ENCODE measurements around the gene ATOSB.
"Not testable (repeated sequence)": the region's sequence is repeated elsewhere in the genome, so short reads cannot be mapped to it uniquely, and the experiment has no call there.

The ATOSB gene

GRCh38 chr9:35158501-35159280 is 43.0 kb upstream of the ATOSB start:
- Histone ChIP-seq H3K27me3 (ENCODE audit: insufficient read depth, low read length, poor library complexity) (no peaks in the 10 kb centered on the region), H4K8ac (ENCODE audit: low read depth, low read length) (no peak overlapping the region), H3K56ac (ENCODE audit: low read length) (no peak overlapping the region), H3K9ac (ENCODE audit: low read length) (no peak overlapping the region), H3K4me1 (ENCODE audit: control insufficient read depth, low read depth, low read length) (no peaks in the 10 kb centered on the region), H2BK120ac (ENCODE audit: low read depth, low read length) (no peak overlapping the region), H3K23ac (ENCODE audit: low read length) (no peak overlapping the region), H3K36me3 (ENCODE audit: control insufficient read depth, insufficient read depth, low read length) (no peaks in the 10 kb centered on the region), H4K5ac (ENCODE audit: low read length) (no peak overlapping the region), H2AK5ac (ENCODE audit: low read length) (no peak overlapping the region), H3K27ac (ENCODE audit: low read depth, low read length) (no peak overlapping the region), H3K79me2 (ENCODE audit: control insufficient read depth, insufficient read depth, low read length) (peaks cover 2% of the 10 kb centered on the region), H3K4ac (ENCODE audit: low read depth, low read length) (no peak overlapping the region), H3K79me1 (ENCODE audit: low read length) (no peaks in the 10 kb centered on the region), H3K18ac (ENCODE audit: low read length) (no peak overlapping the region), H2BK15ac (replicated peaks; ENCODE audit: low read depth) (no peak overlapping the region), H2BK5ac (ENCODE audit: low read length) (no peak overlapping the region), H3K4me3 (ENCODE audit: low read length) (no peak overlapping the region), H3K4me2 (ENCODE audit: low read length) (no peak overlapping the region)
- WGBS (ENCODE audit: extremely low coverage, insufficient coverage, low lambda C conversion rate): no CpG with 5 or more reads among the region's 10 CpGs
- DNase-seq: no peak

GRCh38 chr9:35157836-35158235 is 42.2 kb upstream of the ATOSB start:
- not testable (repeated sequence) for H3K36me3 ChIP-seq (ENCODE audit: control insufficient read depth, insufficient read depth, low read length); H3K4me1 ChIP-seq (ENCODE audit: control insufficient read depth, low read depth, low read length); H3K56ac ChIP-seq (ENCODE audit: low read length); DNase-seq; H3K18ac ChIP-seq (ENCODE audit: low read length); H3K4me2 ChIP-seq (ENCODE audit: low read length); H3K27ac ChIP-seq (ENCODE audit: low read depth, low read length); H3K27me3 ChIP-seq (ENCODE audit: insufficient read depth, low read length, poor library complexity); H3K9ac ChIP-seq (ENCODE audit: low read length); H2AK5ac ChIP-seq (ENCODE audit: low read length); H2BK15ac ChIP-seq (replicated peaks; ENCODE audit: low read depth); H2BK5ac ChIP-seq (ENCODE audit: low read length); H2BK120ac ChIP-seq (ENCODE audit: low read depth, low read length); H3K79me2 ChIP-seq (ENCODE audit: control insufficient read depth, insufficient read depth, low read length); H4K8ac ChIP-seq (ENCODE audit: low read depth, low read length); H3K23ac ChIP-seq (ENCODE audit: low read length); H3K4ac ChIP-seq (ENCODE audit: low read depth, low read length); H3K79me1 ChIP-seq (ENCODE audit: low read length); H4K5ac ChIP-seq (ENCODE audit: low read length); H3K4me3 ChIP-seq (ENCODE audit: low read length)
- WGBS (ENCODE audit: extremely low coverage, insufficient coverage, low lambda C conversion rate): no CpG with 5 or more reads among the region's 6 CpGs

GRCh38 chr9:35156781-35157180 is 41.1 kb upstream of the ATOSB start:
- H3K79me2 ChIP-seq (ENCODE audit: control insufficient read depth, insufficient read depth, low read length): no peaks in the 10 kb centered on the region
- no peaks in the 10 kb centered on the region for H3K79me1 ChIP-seq (ENCODE audit: low read length)
- no peak overlapping the region for H4K5ac ChIP-seq (ENCODE audit: low read length)
- H3K23ac ChIP-seq (ENCODE audit: low read length): no peak overlapping the region
- no peak overlapping the region for H3K9ac ChIP-seq (ENCODE audit: low read length)
- no peak overlapping the region for H2BK120ac ChIP-seq (ENCODE audit: low read depth, low read length)
- no peaks in the 10 kb centered on the region for H3K4me1 ChIP-seq (ENCODE audit: control insufficient read depth, low read depth, low read length)
- no peak overlapping the region for H3K4me3 ChIP-seq (ENCODE audit: low read length)
- DNase-seq: no peak
- no peak overlapping the region for H2BK5ac ChIP-seq (ENCODE audit: low read length)
- no peak overlapping the region for H2BK15ac ChIP-seq (replicated peaks; ENCODE audit: low read depth)
- no peak overlapping the region for H3K4me2 ChIP-seq (ENCODE audit: low read length)
- H2AK5ac ChIP-seq (ENCODE audit: low read length): no peak overlapping the region
- H3K36me3 ChIP-seq (ENCODE audit: control insufficient read depth, insufficient read depth, low read length): no peaks in the 10 kb centered on the region
- H3K27ac ChIP-seq (ENCODE audit: low read depth, low read length): no peak overlapping the region
- no peak overlapping the region for H3K4ac ChIP-seq (ENCODE audit: low read depth, low read length)
- H3K56ac ChIP-seq (ENCODE audit: low read length): no peak overlapping the region
- H3K18ac ChIP-seq (ENCODE audit: low read length): no peak overlapping the region
- H3K27me3 ChIP-seq (ENCODE audit: insufficient read depth, low read length, poor library complexity): no peaks in the 10 kb centered on the region
- H4K8ac ChIP-seq (ENCODE audit: low read depth, low read length): no peak overlapping the region

GRCh38 chr9:35152926-35153325 is 37.3 kb upstream of the ATOSB start:
- no peaks in the 10 kb centered on the region for H3K27me3 ChIP-seq (ENCODE audit: insufficient read depth, low read length, poor library complexity)
- H4K8ac ChIP-seq (ENCODE audit: low read depth, low read length): no peak overlapping the region
- H2BK15ac ChIP-seq (replicated peaks; ENCODE audit: low read depth): no peak overlapping the region
- no peaks in the 10 kb centered on the region for H3K4me1 ChIP-seq (ENCODE audit: control insufficient read depth, low read depth, low read length)
- H2AK5ac ChIP-seq (ENCODE audit: low read length): no peak overlapping the region
- H2BK5ac ChIP-seq (ENCODE audit: low read length): no peak overlapping the region
- no peak overlapping the region for H3K18ac ChIP-seq (ENCODE audit: low read length)
- no peak overlapping the region for H3K23ac ChIP-seq (ENCODE audit: low read length)
- no peak overlapping the region for H3K4me2 ChIP-seq (ENCODE audit: low read length)
- H3K9ac ChIP-seq (ENCODE audit: low read length): no peak overlapping the region
- no peaks in the 10 kb centered on the region for H3K79me2 ChIP-seq (ENCODE audit: control insufficient read depth, insufficient read depth, low read length)
- no peak for DNase-seq
- no peak overlapping the region for H2BK120ac ChIP-seq (ENCODE audit: low read depth, low read length)
- no CpG with 5 or more reads among the region's 9 CpGs for WGBS (ENCODE audit: extremely low coverage, insufficient coverage, low lambda C conversion rate)
- no peak overlapping the region for H3K27ac ChIP-seq (ENCODE audit: low read depth, low read length)
- H3K4ac ChIP-seq (ENCODE audit: low read depth, low read length): no peak overlapping the region
- no peaks in the 10 kb centered on the region for H3K79me1 ChIP-seq (ENCODE audit: low read length)
- H3K4me3 ChIP-seq (ENCODE audit: low read length): no peak overlapping the region
- H3K36me3 ChIP-seq (ENCODE audit: control insufficient read depth, insufficient read depth, low read length): no peaks in the 10 kb centered on the region
- no peak overlapping the region for H4K5ac ChIP-seq (ENCODE audit: low read length)
- no peak overlapping the region for H3K56ac ChIP-seq (ENCODE audit: low read length)

- not testable (repeated sequence) for H3K4me1 ChIP-seq (ENCODE audit: control insufficient read depth, low read depth, low read length); H3K56ac ChIP-seq (ENCODE audit: low read length); H3K18ac ChIP-seq (ENCODE audit: low read length); H4K8ac ChIP-seq (ENCODE audit: low read depth, low read length); H2AK5ac ChIP-seq (ENCODE audit: low read length); H3K27me3 ChIP-seq (ENCODE audit: insufficient read depth, low read length, poor library complexity); H3K23ac ChIP-seq (ENCODE audit: low read length); H3K4me3 ChIP-seq (ENCODE audit: low read length); H3K79me2 ChIP-seq (ENCODE audit: control insufficient read depth, insufficient read depth, low read length); H3K4me2 ChIP-seq (ENCODE audit: low read length); H3K4ac ChIP-seq (ENCODE audit: low read depth, low read length); H2BK120ac ChIP-seq (ENCODE audit: low read depth, low read length); H3K9ac ChIP-seq (ENCODE audit: low read length); DNase-seq; H3K27ac ChIP-seq (ENCODE audit: low read depth, low read length); H2BK15ac ChIP-seq (replicated peaks; ENCODE audit: low read depth); H2BK5ac ChIP-seq (ENCODE audit: low read length); H4K5ac ChIP-seq (ENCODE audit: low read length); H3K79me1 ChIP-seq (ENCODE audit: low read length); H3K36me3 ChIP-seq (ENCODE audit: control insufficient read depth, insufficient read depth, low read length)
- no CpG with 5 or more reads among the region's 5 CpGs for WGBS (ENCODE audit: extremely low coverage, insufficient coverage, low lambda C conversion rate)
Measured at GRCh38 chr9:35147941-35148563, 32.4 kb upstream of the ATOSB start.

GRCh38 chr9:35142037-35142436 is 26.4 kb upstream of the ATOSB start:
- H2AK5ac ChIP-seq (ENCODE audit: low read length): no peak overlapping the region
- no peak overlapping the region for H3K56ac ChIP-seq (ENCODE audit: low read length)
- no CpG with 5 or more reads among the region's 5 CpGs for WGBS (ENCODE audit: extremely low coverage, insufficient coverage, low lambda C conversion rate)
- no peak overlapping the region for H3K23ac ChIP-seq (ENCODE audit: low read length)
- H4K5ac ChIP-seq (ENCODE audit: low read length): no peak overlapping the region
- H3K18ac ChIP-seq (ENCODE audit: low read length): no peak overlapping the region
- no peaks in the 10 kb centered on the region for H3K36me3 ChIP-seq (ENCODE audit: control insufficient read depth, insufficient read depth, low read length)
- H2BK120ac ChIP-seq (ENCODE audit: low read depth, low read length): no peak overlapping the region
- DNase-seq: no peak
- no peak overlapping the region for H3K4ac ChIP-seq (ENCODE audit: low read depth, low read length)
- H4K8ac ChIP-seq (ENCODE audit: low read depth, low read length): no peak overlapping the region
- H3K79me2 ChIP-seq (ENCODE audit: control insufficient read depth, insufficient read depth, low read length): no peaks in the 10 kb centered on the region
- H2BK5ac ChIP-seq (ENCODE audit: low read length): no peak overlapping the region
- H3K9ac ChIP-seq (ENCODE audit: low read length): no peak overlapping the region
- no peak overlapping the region for H3K27ac ChIP-seq (ENCODE audit: low read depth, low read length)
- H3K4me2 ChIP-seq (ENCODE audit: low read length): no peak overlapping the region
- no peak overlapping the region for H3K4me3 ChIP-seq (ENCODE audit: low read length)
- H3K4me1 ChIP-seq (ENCODE audit: control insufficient read depth, low read depth, low read length): no peaks in the 10 kb centered on the region
- H3K79me1 ChIP-seq (ENCODE audit: low read length): no peaks in the 10 kb centered on the region
- no peaks in the 10 kb centered on the region for H3K27me3 ChIP-seq (ENCODE audit: insufficient read depth, low read length, poor library complexity)
- no peak overlapping the region for H2BK15ac ChIP-seq (replicated peaks; ENCODE audit: low read depth)

All from mesendoderm (in vitro differentiated cells).